Measurements from ENCODE around the gene EDARADD.
"Not testable (repeated sequence)": the region's sequence is repeated elsewhere in the genome, so short reads cannot be mapped to it uniquely, and the experiment has no call there.

Gene EDARADD

GRCh38 chr1:236489161-236489560 lies 95.1 kb downstream of the EDARADD start:
- H3K27me3 ChIP-seq (ENCODE audit: insufficient read depth, low read length); H2AFZ ChIP-seq (ENCODE audit: low read length, unreplicated experiment); H3K27ac ChIP-seq (ENCODE audit: low read depth, low read length); H3K36me3 ChIP-seq (ENCODE audit: insufficient read depth, low read length); H3K79me2 ChIP-seq (ENCODE audit: control insufficient read depth, insufficient read depth, low read length, unreplicated experiment); H3K4me3 ChIP-seq (ENCODE audit: low read depth, low read length); H3K4me1 ChIP-seq (ENCODE audit: control insufficient read depth, insufficient read depth, low read length, unreplicated experiment): not testable (repeated sequence)

GRCh38 chr1:236489710-236490377 lies 95.8 kb downstream of the EDARADD start:
- Histone ChIP-seq H3K36me3 (ENCODE audit: insufficient read depth, low read length) (no peaks in the 10 kb centered on the region), H2AFZ (ENCODE audit: low read length, unreplicated experiment) (no peak overlapping the region), H3K27me3 (ENCODE audit: insufficient read depth, low read length) (no peaks in the 10 kb centered on the region), H3K4me3 (ENCODE audit: low read depth, low read length) (no peak overlapping the region), H3K27ac (ENCODE audit: low read depth, low read length) (no peak overlapping the region), H3K79me2 (ENCODE audit: control insufficient read depth, insufficient read depth, low read length, unreplicated experiment) (no peaks in the 10 kb centered on the region), H3K4me1 (ENCODE audit: control insufficient read depth, insufficient read depth, low read length, unreplicated experiment) (no peaks in the 10 kb centered on the region)

- H3K4me1 ChIP-seq (ENCODE audit: control insufficient read depth, insufficient read depth, low read length, unreplicated experiment), result no peaks in the 10 kb centered on the region
- H3K4me3 ChIP-seq (ENCODE audit: low read depth, low read length), result no peak overlapping the region
- no peak overlapping the region for H2AFZ ChIP-seq (ENCODE audit: low read length, unreplicated experiment)
- H3K27me3 ChIP-seq (ENCODE audit: insufficient read depth, low read length), result no peaks in the 10 kb centered on the region
- no peaks in the 10 kb centered on the region for H3K79me2 ChIP-seq (ENCODE audit: control insufficient read depth, insufficient read depth, low read length, unreplicated experiment)
- no peak overlapping the region for H3K27ac ChIP-seq (ENCODE audit: low read depth, low read length)
- H3K36me3 ChIP-seq (ENCODE audit: insufficient read depth, low read length), result no peaks in the 10 kb centered on the region
Measured at GRCh38 chr1:236491469-236492136, 97.5 kb downstream of the EDARADD start.

GRCh38 chr1:236492378-236492777 lies 98.3 kb downstream of the EDARADD start:
- Histone ChIP-seq H3K27ac (ENCODE audit: low read depth, low read length) (no peak overlapping the region), H3K4me3 (ENCODE audit: low read depth, low read length) (no peak overlapping the region), H3K4me1 (ENCODE audit: control insufficient read depth, insufficient read depth, low read length, unreplicated experiment) (no peaks in the 10 kb centered on the region), H3K36me3 (ENCODE audit: insufficient read depth, low read length) (no peaks in the 10 kb centered on the region), H3K27me3 (ENCODE audit: insufficient read depth, low read length) (no peaks in the 10 kb centered on the region), H2AFZ (ENCODE audit: low read length, unreplicated experiment) (no peak overlapping the region), H3K79me2 (ENCODE audit: control insufficient read depth, insufficient read depth, low read length, unreplicated experiment) (no peaks in the 10 kb centered on the region)

GRCh38 chr1:236494082-236494481 lies 100.0 kb downstream of the EDARADD start:
- no peak overlapping the region for H2AFZ ChIP-seq (ENCODE audit: low read length, unreplicated experiment)
- H3K4me1 ChIP-seq (ENCODE audit: control insufficient read depth, insufficient read depth, low read length, unreplicated experiment), result no peaks in the 10 kb centered on the region

GRCh38 chr1:236494586-236495466 lies 100.7 kb downstream of the EDARADD start:
- Histone ChIP-seq H3K36me3 (ENCODE audit: insufficient read depth, low read length) (no peaks in the 10 kb centered on the region), H3K4me1 (ENCODE audit: control insufficient read depth, insufficient read depth, low read length, unreplicated experiment) (no peaks in the 10 kb centered on the region), H2AFZ (ENCODE audit: low read length, unreplicated experiment) (no peak overlapping the region), H3K79me2 (ENCODE audit: control insufficient read depth, insufficient read depth, low read length, unreplicated experiment) (no peaks in the 10 kb centered on the region), H3K27me3 (ENCODE audit: insufficient read depth, low read length) (no peaks in the 10 kb centered on the region), H3K4me3 (ENCODE audit: low read depth, low read length) (no peak overlapping the region), H3K27ac (ENCODE audit: low read depth, low read length) (no peak overlapping the region)

More at GRCh38 chr1:236494082-236494481, 100.0 kb downstream of the EDARADD start:
- Histone ChIP-seq H3K4me3 (ENCODE audit: low read depth, low read length) (no peak overlapping the region), H3K36me3 (ENCODE audit: insufficient read depth, low read length) (no peaks in the 10 kb centered on the region), H3K27ac (ENCODE audit: low read depth, low read length) (no peak overlapping the region), H3K79me2 (ENCODE audit: control insufficient read depth, insufficient read depth, low read length, unreplicated experiment) (no peaks in the 10 kb centered on the region), H3K27me3 (ENCODE audit: insufficient read depth, low read length) (no peaks in the 10 kb centered on the region)

- no peaks in the 10 kb centered on the region for H3K27me3 ChIP-seq (ENCODE audit: insufficient read depth, low read length)
- H3K36me3 ChIP-seq (ENCODE audit: insufficient read depth, low read length), result no peaks in the 10 kb centered on the region
- no peak overlapping the region for H3K27ac ChIP-seq (ENCODE audit: low read depth, low read length)
- no peaks in the 10 kb centered on the region for H3K79me2 ChIP-seq (ENCODE audit: control insufficient read depth, insufficient read depth, low read length, unreplicated experiment)
- no peaks in the 10 kb centered on the region for H3K4me1 ChIP-seq (ENCODE audit: control insufficient read depth, insufficient read depth, low read length, unreplicated experiment)
- H3K4me3 ChIP-seq (ENCODE audit: low read depth, low read length), result no peak overlapping the region
- H2AFZ ChIP-seq (ENCODE audit: low read length, unreplicated experiment), result no peak overlapping the region
Measured at GRCh38 chr1:236495467-236496112, 101.5 kb downstream of the EDARADD start.

- Histone ChIP-seq H3K4me1 (ENCODE audit: control insufficient read depth, insufficient read depth, low read length, unreplicated experiment) (peaks cover 5% of the 10 kb centered on the region), H3K27me3 (ENCODE audit: insufficient read depth, low read length) (no peaks in the 10 kb centered on the region), H3K27ac (ENCODE audit: low read depth, low read length) (no peak overlapping the region), H3K36me3 (ENCODE audit: insufficient read depth, low read length) (no peaks in the 10 kb centered on the region), H3K4me3 (ENCODE audit: low read depth, low read length) (no peak overlapping the region), H2AFZ (ENCODE audit: low read length, unreplicated experiment) (no peak overlapping the region), H3K79me2 (ENCODE audit: control insufficient read depth, insufficient read depth, low read length, unreplicated experiment) (no peaks in the 10 kb centered on the region)
Measured at GRCh38 chr1:236497908-236498307, 103.8 kb downstream of the EDARADD start.

- no peaks in the 10 kb centered on the region for H3K27me3 ChIP-seq (ENCODE audit: insufficient read depth, low read length)
- H3K36me3 ChIP-seq (ENCODE audit: insufficient read depth, low read length), result no peaks in the 10 kb centered on the region
- no peaks in the 10 kb centered on the region for H3K79me2 ChIP-seq (ENCODE audit: control insufficient read depth, insufficient read depth, low read length, unreplicated experiment)
- H3K4me1 ChIP-seq (ENCODE audit: control insufficient read depth, insufficient read depth, low read length, unreplicated experiment), result peaks cover 6% of the 10 kb centered on the region
- no peak overlapping the region for H2AFZ ChIP-seq (ENCODE audit: low read length, unreplicated experiment)
- H3K27ac ChIP-seq (ENCODE audit: low read depth, low read length), result no peak overlapping the region
- no peak overlapping the region for H3K4me3 ChIP-seq (ENCODE audit: low read depth, low read length)
Measured at GRCh38 chr1:236501093-236501492, 107.0 kb downstream of the EDARADD start.

- Histone ChIP-seq H3K36me3 (ENCODE audit: insufficient read depth, low read length) (no peaks in the 10 kb centered on the region), H3K79me2 (ENCODE audit: control insufficient read depth, insufficient read depth, low read length, unreplicated experiment) (no peaks in the 10 kb centered on the region), H3K4me1 (ENCODE audit: control insufficient read depth, insufficient read depth, low read length, unreplicated experiment) (peaks cover 9% of the 10 kb centered on the region), H3K27ac (ENCODE audit: low read depth, low read length) (peak overlapping the region; percentile 52), H2AFZ (ENCODE audit: low read length, unreplicated experiment) (peak overlapping the region; percentile 23), H3K27me3 (ENCODE audit: insufficient read depth, low read length) (no peaks in the 10 kb centered on the region), H3K4me3 (ENCODE audit: low read depth, low read length) (peak overlapping the region; percentile 40)
Measured at GRCh38 chr1:236502579-236502971, 108.5 kb downstream of the EDARADD start.

Data from ACC112 (cell line).